Stomach smooth muscle (tissue), 2 donors: ENCODE data around the gene CDC25C.

Experiments used
- H3K27ac ChIP-seq: one replicate; pipeline ENCODE4 v1.7.0; 2013; ENCODE audit warnings: mild to moderate bottlenecking, low read length, inconsistent platforms
- H3K27me3 ChIP-seq, 2 donors: one replicate each; pipeline ENCODE4 v1.7.0; 2013; ENCODE audit warnings: low read length in 2 of 2; ENCODE audit not compliant: insufficient read depth in 2 of 2, control insufficient read depth in 1 of 2
- H3K36me3 ChIP-seq, 2 donors: one replicate each; pipeline ENCODE4 v1.7.0; 2013; ENCODE audit warnings: low read length in 2 of 2; ENCODE audit not compliant: control insufficient read depth in 2 of 2, insufficient read depth in 2 of 2
- H3K4me1 ChIP-seq: one replicate; pipeline ENCODE4 v1.7.0; 2013; ENCODE audit warnings: low read length; ENCODE audit not compliant: control insufficient read depth, insufficient read depth
- H3K4me3 ChIP-seq, 2 donors: one replicate each; pipeline ENCODE4 v1.7.0; 2013; ENCODE audit warnings: low read length in 2 of 2
- H3K9ac ChIP-seq, 2 donors: one replicate each; pipeline ENCODE4 v1.7.0; 2013; ENCODE audit warnings: low read length in 2 of 2, mild to moderate bottlenecking in 1 of 2
- H3K9me3 ChIP-seq, 2 donors: one replicate each; pipeline ENCODE4 v1.7.0; 2013; ENCODE audit warnings: low read length in 2 of 2; ENCODE audit not compliant: control insufficient read depth in 2 of 2
- donor health status: healthy.
- donor health status: Pancreatic carcinoma.

The CDC25C gene

DNA sequence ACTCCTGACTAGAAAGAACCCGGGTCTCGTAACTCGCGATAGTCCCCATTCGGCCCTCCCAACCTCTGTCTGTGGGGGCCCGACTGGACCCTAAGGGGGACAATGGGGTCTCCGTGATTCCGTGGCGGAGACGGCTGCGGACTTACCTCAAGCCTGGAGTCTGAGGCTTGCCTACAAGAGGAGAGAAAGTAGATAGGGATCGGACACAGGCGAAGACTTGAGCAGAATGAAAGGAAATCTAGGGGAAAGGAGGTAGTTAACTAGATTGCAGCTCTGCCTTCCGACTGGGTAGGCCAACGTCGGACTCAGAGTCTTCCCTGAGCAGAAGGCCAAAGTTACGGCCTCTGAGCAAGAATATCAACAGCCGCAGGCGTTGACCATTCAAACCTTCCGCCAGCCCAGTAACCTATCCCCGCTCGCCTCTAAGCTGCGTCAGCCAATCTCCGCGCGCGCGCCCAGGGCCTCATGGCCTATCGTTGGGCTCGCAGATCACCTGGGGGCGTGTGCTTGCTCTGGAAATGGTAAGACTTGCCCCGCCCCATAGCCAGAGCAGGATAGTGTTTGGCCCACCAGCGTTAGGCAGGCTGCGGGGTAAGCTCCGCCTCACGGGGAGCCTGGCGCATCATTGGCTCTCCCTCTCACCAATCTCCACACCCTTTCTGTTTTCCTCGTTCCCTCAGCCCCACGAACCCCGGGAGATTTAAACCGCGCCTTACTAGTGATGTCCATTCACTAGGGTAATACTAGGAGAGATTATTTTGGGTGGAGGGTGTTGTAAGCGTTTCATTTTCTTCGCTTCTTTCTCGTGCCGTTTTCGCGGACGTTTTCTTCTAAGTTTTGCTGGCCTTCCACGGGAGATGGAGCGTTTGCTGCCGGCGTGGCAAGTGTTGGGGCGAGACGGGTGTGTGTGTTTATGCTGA is at the start of gene CDC25C:
CDC25C (minus strand) TSS at position 356 of the 920 bp plus-strand sequence. CDS start 624 bp downstream, outside the sequence.
- H3K36me3 ChIP-seq: no peaks in the 10 kb centered on the region
- no peak within 1 kb of the TSS for H3K27ac ChIP-seq
- H3K4me1 ChIP-seq: peaks cover 14% of the 10 kb centered on the region
- peak within 1 kb of the TSS; percentile 58 to 81 for H3K4me3 ChIP-seq
- H3K9me3 ChIP-seq: no peaks in the 10 kb centered on the region
- H3K9ac ChIP-seq: peak within 1 kb of the TSS; percentile 29 to 32
- no peaks in the 10 kb centered on the region for H3K27me3 ChIP-seq

- Histone ChIP-seq H3K4me3 (no peak overlapping the region), H3K9ac (no peak overlapping the region), H3K4me1 (peaks cover 6% of the 10 kb centered on the region), H3K36me3 (peaks cover 7 to 15% of the 10 kb centered on the region in 2 donors), H3K27ac (no peak overlapping the region), H3K27me3 (no peaks in the 10 kb centered on the region), H3K9me3 (no peaks in the 10 kb centered on the region)
Measured at GRCh38 chr5:138372653-138373052, 41.0 kb upstream of the CDC25C start.

GRCh38 chr5:138372225-138372624 is 40.6 kb upstream of the CDC25C start:
- H3K4me3 ChIP-seq: no peak overlapping the region
- no peak overlapping the region for H3K27ac ChIP-seq
- peaks cover 3 to 15% of the 10 kb centered on the region in 2 donors for H3K36me3 ChIP-seq
- H3K9me3 ChIP-seq: no peaks in the 10 kb centered on the region
- no peaks in the 10 kb centered on the region for H3K27me3 ChIP-seq
- peaks cover 6% of the 10 kb centered on the region for H3K4me1 ChIP-seq
- no peak overlapping the region for H3K9ac ChIP-seq

DNA sequence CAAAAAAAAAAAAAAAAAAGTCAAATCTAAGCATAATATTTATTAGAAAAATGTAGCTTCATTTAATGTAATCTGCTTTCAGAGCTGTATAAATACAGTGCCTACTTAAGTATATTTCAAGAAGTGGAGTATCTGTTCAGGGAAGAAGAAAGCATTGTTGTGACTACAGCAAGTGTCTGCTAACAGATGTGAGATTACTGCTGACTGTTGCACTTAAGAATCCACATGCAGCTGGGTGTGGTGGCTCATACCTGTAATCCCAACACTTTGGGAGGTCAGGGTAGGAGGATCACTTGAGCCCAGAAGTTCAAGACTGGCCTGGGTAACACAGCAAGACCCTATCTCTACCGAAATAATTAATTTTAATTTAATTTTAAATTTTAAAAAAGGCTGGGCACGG is 39.9 kb upstream of the CDC25C start:
- Histone ChIP-seq H3K36me3 (peaks cover 2 to 10% of the 10 kb centered on the region in 2 donors), H3K27me3 (no peaks in the 10 kb centered on the region), H3K9ac (no peak overlapping the region), H3K9me3 (no peaks in the 10 kb centered on the region), H3K27ac (no peak overlapping the region), H3K4me3 (no peak overlapping the region), H3K4me1 (peaks cover 8% of the 10 kb centered on the region)

- Histone ChIP-seq H3K4me3 (no peak overlapping the region), H3K27ac (no peak overlapping the region), H3K9ac (no peak overlapping the region), H3K27me3 (no peaks in the 10 kb centered on the region), H3K4me1 (peaks cover 9% of the 10 kb centered on the region), H3K9me3 (no peaks in the 10 kb centered on the region), H3K36me3 (peaks cover 2 to 8% of the 10 kb centered on the region in 2 donors)
Measured at GRCh38 chr5:138370537-138370936, 38.9 kb upstream of the CDC25C start.

DNA sequence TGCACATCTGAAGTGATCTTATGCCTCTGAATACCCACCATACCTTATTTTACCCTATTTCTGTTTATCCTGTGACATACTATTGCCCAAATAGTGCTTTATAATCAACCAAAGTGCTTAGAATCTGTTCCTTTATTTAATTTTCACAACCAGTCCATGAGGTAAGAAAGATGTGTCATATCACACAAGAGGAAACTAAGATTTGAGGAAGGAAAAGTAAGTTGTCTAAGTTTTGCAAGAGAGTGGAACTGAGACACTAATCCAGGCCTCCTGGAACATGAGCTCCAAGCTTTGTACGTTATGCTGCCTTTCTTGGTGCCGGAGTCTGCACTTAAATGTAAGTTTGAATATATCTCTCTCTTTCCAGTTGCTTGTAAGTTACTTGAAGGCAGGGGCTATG is 38.1 kb upstream of the CDC25C start:
- peaks cover 9% of the 10 kb centered on the region for H3K4me1 ChIP-seq
- H3K27ac ChIP-seq: no peak overlapping the region
- H3K27me3 ChIP-seq: no peaks in the 10 kb centered on the region
- H3K4me3 ChIP-seq: no peak overlapping the region
- peaks cover 2 to 5% of the 10 kb centered on the region in 2 donors for H3K36me3 ChIP-seq
- no peaks in the 10 kb centered on the region for H3K9me3 ChIP-seq
- no peak overlapping the region for H3K9ac ChIP-seq

DNA sequence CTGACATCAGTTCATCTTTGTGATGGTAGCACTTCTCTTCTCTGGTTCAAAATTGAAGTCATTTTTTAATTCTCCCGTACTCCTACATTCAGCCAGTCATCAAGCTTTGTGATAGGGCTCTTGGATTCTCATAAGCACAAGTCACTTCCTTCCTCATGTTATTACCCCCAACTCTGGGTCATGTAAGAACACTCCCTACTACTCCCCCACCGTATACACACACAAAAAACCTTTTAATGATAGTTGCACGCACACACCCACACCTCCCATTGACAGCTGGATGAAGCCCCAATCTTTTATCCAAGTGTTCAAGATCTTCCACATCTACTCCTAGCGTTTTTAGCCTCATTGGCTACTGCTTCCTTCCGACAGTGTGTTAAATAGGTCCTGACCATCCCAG is 37.7 kb upstream of the CDC25C start:
- Histone ChIP-seq H3K4me1 (peaks cover 9% of the 10 kb centered on the region), H3K9ac (no peak overlapping the region), H3K27ac (no peak overlapping the region)

GRCh38 chr5:138366632-138367382 is 35.2 kb upstream of the CDC25C start:
- no peaks in the 10 kb centered on the region for H3K9me3 ChIP-seq
- peak overlapping the region in 1 of 2 donors; percentile 42 for H3K9ac ChIP-seq
- no peaks in the 10 kb centered on the region for H3K27me3 ChIP-seq
- no peak overlapping the region for H3K27ac ChIP-seq
- no peaks in the 10 kb centered on the region for H3K36me3 ChIP-seq
- H3K4me3 ChIP-seq: peak overlapping the region in 1 of 2 donors; percentile 35
- H3K4me1 ChIP-seq: peaks cover 9% of the 10 kb centered on the region

More for the DNA sequence above, 37.7 kb upstream of the CDC25C start:
- Histone ChIP-seq H3K9me3 (no peaks in the 10 kb centered on the region), H3K4me3 (no peak overlapping the region), H3K36me3 (peaks cover 2 to 5% of the 10 kb centered on the region in 2 donors), H3K27me3 (no peaks in the 10 kb centered on the region)

GRCh38 chr5:138364576-138364975 is 33.0 kb upstream of the CDC25C start:
- Histone ChIP-seq H3K9ac (no peak overlapping the region), H3K36me3 (no peaks in the 10 kb centered on the region), H3K27ac (no peak overlapping the region), H3K4me1 (peaks cover 3% of the 10 kb centered on the region), H3K4me3 (no peak overlapping the region), H3K27me3 (no peaks in the 10 kb centered on the region), H3K9me3 (no peaks in the 10 kb centered on the region)

DNA sequence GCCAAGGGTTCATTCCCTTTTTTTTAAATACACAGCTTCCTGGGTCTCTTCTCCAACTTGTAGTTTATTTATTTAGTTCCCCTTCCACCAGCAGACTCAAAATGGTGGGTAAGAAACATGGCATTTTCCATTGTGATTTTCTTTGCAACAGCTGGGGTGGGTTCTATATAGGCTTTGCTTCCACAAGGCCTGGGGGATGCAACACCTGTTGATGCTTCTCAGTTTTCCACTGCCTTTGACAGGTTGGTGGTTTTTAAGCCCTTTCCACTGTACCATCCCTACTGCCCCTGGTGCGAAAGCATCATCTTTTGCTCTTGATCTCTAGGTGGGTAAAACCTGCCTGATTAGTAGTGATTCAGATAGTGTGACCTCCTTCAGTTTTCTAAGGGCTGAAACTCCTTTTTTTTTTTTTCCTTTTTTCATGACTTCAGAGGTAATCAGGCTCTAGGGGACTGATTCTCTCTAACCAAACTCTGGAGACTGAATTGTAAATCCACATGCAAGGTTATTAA is 29.4 kb upstream of the CDC25C start:
- Histone ChIP-seq H3K27ac (no peak overlapping the region), H3K9ac (no peak overlapping the region), H3K9me3 (no peaks in the 10 kb centered on the region), H3K4me3 (no peak overlapping the region), H3K27me3 (no peaks in the 10 kb centered on the region), H3K36me3 (no peaks in the 10 kb centered on the region), H3K4me1 (peaks cover 4% of the 10 kb centered on the region)
